TTC549 (cell line): ENCODE measurements around the gene TSPAN16.
"Not testable (repeated sequence)": the region's sequence is repeated elsewhere in the genome, so short reads cannot be mapped to it uniquely, and the experiment has no call there.

Source experiments
- FAIRE-seq: peaks from 2 replicates; lab custom pipeline; 2012; peaks lifted over from hg19 to GRCh38; lab: Jason Lieb, UNC

Gene TSPAN16

DNA sequence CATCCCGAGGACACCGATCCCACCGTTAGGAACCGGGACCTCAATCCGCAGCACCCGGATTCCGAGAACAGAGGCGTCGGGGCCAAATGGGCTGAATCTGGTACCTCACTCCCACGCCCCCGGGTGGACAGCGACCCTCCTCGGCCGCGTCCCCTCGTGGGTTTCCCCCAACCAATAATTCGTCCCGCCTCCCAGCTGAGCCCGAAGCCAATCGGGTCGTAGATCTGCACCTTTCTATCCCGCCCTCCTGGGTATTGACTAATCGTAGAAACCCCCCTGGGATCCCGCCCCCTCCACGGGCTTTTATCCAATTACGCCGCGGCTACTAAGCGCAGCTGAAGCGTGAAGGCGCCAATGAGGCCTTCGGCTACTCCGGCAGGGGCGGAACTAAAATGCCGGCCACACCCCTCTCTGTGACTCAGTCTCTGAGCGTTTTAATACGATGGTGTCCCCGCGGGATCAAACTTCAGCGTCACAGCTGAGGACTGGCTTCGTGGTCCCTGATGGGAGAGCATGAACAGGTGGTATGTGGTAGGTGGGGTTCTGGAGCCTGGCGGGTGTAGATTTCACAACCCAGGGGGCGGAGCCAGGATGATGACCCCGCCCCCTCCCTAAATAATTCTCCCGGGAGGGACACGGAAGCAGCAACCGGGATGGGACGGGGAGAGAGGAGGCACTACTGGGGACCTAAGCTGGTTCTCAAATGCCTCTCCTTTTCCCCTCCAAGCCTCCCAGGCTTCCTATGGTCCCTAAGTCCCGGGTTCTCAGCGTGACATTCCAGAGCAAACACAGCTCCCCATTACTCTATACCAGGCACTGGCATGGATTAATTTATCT, 50.4 kb downstream of the TSPAN16 start, which contains the start of the genes CCDC159 and TMEM205:
TSS of gene CCDC159 (plus strand) at position 416 of the 837 bp plus-strand sequence. CDS start at position 504, 88 bp downstream.
TSS of gene TMEM205 (minus strand) at position 165 of the 837 bp plus-strand sequence. CDS start 649 bp downstream, outside the sequence.
- peak; percentile 97 for FAIRE-seq

DNA sequence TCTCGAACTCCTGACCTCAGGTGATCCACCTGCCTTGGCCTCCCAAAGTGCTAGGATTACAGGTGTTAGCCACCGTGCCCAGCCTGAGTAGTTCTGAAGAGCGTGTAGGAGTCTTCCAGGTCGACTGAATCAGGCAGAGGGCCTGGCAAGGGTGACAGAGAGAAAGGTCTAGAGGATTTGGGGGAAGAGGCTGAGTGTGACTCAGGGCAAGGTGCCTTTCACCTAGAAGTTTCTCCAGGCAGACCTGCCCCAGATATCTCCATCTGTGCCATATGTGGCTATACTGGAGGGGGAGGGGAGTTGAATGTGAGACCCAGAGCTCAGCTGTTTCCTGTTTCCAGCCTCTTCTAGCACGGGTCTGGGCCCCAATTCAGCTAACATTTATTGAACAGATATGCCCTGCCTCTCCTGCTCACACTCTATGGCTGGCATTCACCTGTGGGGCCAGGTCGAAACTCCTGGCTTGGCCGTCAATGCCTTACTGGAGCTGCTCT, 51.6 kb downstream of the TSPAN16 start:
- no peak for FAIRE-seq

- no peak for FAIRE-seq
Observed at GRCh38 chr19:11349171-11349570, 53.2 kb downstream of the TSPAN16 start.

DNA sequence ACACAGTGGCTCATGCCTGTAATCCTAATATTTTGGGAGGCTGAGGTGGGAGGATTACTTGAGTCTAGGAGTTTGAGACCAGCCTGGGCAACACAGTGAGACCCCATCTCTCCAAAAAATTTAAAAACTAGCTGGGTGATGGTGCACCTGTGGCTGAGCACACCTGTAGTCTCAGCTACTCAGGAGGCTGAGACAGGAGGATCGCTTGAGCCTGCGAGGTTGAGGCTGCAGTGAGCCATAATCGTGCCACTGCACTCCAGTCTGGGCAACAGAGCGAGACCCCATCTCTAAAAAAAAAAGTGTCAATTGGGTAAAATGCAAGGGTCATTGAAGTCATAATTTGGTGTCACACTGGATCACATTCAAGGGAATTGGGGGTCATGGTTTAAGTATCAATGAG, 58.1 kb downstream of the TSPAN16 start:
- FAIRE-seq, result not testable (repeated sequence)

DNA sequence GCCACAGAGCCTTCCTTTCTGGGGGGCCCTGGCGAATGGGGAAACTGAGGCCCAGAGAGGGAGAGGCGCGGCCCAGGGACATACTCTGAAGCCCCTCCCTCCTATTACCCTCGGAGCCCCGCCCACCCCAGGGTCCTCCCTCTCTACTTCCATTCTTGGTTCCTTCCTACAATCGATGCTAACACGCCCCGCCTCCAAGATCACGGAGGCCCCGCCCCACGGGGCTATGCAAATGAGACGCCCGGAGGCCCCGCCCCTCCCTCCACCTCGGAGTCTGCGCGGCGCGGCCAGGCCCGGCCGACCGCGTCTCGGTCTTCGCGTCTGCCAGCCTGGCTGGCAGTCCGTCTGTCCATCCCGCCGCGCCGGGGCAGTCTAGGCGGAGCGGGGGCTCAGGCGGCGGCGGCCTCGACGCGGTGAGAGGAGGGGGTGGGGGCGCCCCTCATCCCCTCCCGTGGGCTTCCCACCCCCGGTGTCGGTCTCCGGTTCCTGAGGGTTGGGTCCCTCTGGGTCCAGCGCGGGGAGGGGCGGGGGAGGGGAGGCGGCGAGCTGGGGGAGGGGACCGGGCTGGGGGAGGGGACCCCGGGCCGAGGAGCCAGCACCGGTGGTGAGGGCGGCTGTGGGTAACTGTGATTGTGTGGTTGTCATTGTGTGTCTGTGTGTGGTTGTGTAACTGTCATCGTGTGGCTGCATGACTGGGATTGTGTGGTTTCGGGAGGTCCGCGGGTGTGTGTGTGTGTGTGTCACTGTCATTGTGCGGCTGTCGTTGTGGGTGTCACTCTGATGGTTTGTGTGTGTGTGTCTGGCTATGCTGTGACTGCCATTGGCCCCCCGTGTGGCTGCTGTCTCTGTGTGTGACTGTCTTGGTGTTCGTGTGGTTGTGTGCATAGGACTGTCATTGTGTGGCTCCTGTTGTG, 59.5 kb downstream of the TSPAN16 start, which contains the start of gene PLPPR2:
TSS of gene PLPPR2 (plus strand) at position 273 of the 914 bp plus-strand sequence. CDS start 2,242 bp downstream, outside the sequence.
- peak; percentile 28 for FAIRE-seq

DNA sequence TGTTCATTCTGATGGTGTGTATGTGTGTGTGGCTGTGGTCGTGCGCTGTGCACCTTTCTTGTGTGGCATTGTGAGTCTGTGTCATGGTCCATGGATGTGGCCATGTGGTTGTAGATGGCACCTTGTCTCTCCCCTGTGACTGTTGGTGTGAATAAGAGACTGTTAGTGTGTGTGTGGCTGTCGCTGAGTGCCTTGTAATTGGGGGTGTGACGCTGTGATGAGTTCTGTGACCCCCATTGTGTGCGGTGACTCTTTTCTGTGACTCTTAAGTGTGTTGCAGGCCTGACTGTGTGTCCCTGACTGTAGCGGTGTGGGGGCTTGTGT, 60.1 kb downstream of the TSPAN16 start:
- no peak for FAIRE-seq

- FAIRE-seq, result no peak
Observed at GRCh38 chr19:11356676-11357550, 61.0 kb downstream of the TSPAN16 start.

- no peak for FAIRE-seq
Observed at GRCh38 chr19:11359421-11359820, 63.5 kb downstream of the TSPAN16 start.

DNA sequence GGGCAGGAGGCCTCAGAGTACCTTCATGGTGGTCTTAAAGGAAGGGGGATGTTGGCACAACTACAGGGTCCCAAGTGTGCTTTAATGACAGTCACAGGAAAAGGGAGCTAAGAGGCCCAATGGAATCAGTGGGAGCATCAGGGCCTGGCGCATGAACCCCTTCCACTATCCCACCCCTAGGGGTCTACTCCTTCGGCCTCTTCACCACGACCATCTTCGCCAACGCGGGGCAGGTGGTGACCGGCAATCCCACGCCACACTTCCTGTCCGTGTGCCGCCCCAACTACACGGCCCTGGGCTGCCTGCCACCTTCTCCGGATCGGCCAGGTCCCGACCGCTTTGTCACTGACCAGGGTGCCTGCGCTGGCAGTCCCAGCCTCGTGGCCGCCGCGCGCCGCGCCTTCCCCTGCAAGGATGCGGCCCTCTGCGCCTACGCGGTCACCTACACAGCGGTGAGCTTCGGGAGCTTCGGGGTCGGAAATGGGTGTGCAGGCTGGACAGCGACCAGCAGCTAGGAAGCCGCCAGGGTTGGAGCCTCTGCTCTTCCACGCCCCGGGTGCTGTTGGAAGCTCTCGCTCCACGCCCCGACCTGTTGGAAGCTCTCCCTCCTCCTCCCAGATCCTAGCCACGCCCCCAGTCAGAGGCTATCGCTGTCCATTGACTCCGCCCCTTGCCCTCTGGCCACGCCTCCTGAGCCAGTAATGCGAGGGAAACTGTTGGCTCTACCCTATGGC, 65.2 kb downstream of the TSPAN16 start:
- FAIRE-seq, result no peak

DNA sequence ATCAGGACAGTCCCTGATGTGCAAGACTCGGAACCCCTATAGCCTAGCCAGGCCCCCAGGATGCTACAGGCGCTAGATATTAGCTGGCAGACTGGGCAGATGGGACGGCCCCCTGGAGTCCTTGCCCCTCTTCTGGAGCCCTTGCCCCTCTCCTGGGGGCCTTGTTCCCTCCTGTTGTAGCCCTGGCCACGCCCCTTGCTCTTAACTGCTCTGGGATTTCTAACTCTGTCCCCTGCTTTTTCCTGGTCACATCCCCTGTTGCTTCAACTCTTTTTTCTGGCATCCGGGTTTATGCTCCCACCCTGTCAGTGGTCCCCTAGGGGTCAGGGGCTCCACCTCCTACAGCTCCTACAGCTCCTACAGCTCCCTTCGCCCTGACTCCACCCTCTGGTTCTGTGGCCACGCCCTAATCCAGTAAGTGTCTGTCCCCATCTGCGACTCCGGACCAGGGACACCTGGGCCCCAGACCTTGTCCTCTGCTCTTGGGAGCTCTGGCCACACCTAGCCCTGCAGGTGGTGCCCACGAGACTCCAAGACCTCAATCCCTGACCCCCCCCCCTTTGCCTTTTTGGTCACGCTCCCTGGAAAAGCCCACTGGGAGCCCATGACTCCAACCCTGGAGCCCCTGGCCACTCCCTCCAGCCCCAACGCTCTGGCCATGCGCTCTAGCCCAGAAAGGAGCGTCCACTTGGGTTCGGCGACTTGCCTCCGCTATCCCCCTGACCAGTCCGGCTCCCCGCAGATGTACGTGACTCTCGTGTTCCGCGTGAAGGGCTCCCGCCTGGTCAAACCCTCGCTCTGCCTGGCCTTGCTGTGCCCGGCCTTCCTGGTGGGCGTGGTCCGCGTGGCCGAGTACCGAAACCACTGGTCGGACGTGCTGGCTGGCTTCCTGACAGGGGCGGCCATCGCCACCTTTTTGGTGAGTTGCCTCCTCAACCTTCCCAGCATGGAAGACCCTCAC, 66.1 kb downstream of the TSPAN16 start:
- FAIRE-seq, result no peak

DNA sequence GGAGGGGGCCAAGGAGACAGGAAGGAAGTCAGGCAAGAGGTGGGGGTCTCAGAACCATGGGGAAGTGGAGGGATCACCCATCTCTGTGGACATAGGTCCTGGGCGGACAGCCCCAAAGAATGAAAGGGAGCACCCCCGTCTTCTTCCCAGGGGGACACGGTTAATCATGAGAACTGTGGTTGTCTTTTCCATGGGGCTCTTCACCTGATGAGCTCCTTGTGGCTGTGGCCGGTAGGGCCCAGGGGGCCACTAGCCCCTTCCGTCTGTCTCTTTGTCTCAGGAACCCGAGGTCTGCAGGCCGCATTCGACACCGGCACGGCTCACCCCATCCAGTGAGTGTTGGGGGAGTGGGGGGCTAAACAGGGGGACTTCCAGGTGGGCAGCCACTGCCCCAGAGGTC, 67.9 kb downstream of the TSPAN16 start:
- no peak for FAIRE-seq

DNA sequence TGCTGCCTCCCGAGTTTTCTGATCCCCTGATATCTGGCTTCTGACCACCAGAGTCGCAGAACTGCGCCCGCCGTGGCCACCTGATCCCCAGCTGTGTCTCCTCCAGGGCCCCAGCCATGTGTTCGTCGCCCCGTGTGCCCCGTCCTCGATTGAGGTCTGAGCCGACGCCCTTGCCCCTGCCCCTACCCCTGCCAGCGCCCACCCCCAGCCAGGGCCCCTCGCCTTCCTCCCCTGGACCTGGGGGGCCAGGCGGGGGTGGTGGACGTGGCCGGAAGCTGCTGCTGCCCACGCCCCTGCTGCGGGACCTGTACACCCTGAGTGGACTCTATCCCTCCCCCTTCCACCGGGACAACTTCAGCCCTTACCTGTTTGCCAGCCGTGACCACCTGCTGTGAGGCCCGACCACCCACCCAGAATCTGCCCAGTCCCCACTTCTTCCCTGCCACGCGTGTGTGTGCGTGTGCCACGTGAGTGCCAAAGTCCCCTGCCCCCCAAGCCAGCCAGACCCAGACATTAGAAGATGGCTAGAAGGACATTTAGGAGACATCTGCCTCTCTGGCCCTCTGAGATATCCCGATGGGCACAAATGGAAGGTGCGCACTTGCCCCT, 68.4 kb downstream of the TSPAN16 start:
- no peak for FAIRE-seq

GRCh38 chr19:11364935-11365334, 69.0 kb downstream of the TSPAN16 start:
- FAIRE-seq, result no peak
